H9 (cell line): ENCODE data around the gene MAGI3. TPM values are rescaled to one million over a fixed set of nuclear protein-coding genes. Genes with fewer than 3 reads are reported as not detected.
A peak's percentile ranks its signal among the peaks of the same experiment; 100 is the strongest.

ENCODE experiments used
- DNase-seq: peaks from one replicate; pipeline ENCODE4 v3.0.0-alpha.2; 2017
- H2AFZ ChIP-seq: one replicate; pipeline ENCODE4 v1.6.1; 2013; ENCODE audit warnings: mild to moderate bottlenecking, low read length, control low read depth, moderate library complexity
- H2AK5ac ChIP-seq: 2 replicates; pipeline ENCODE4 v1.6.1; 2013; ENCODE audit warnings: low read length, control low read depth, mixed read lengths; ENCODE audit not compliant: insufficient read length
- H2BK120ac ChIP-seq: one replicate; pipeline ENCODE4 v1.6.1; 2013; ENCODE audit warnings: low read depth, mild to moderate bottlenecking, low read length, control low read depth, inconsistent platforms; ENCODE audit not compliant: poor library complexity, severe bottlenecking
- H2BK12ac ChIP-seq: 2 replicates; pipeline ENCODE4 v1.6.1; 2013; ENCODE audit warnings: low read length, control low read depth, mixed read lengths, low read depth; ENCODE audit not compliant: insufficient read length
- H2BK15ac ChIP-seq: 2 replicates; pipeline ENCODE4 v1.6.1; 2013; ENCODE audit warnings: low read depth, low read length, control low read depth
- H2BK20ac ChIP-seq: one replicate; pipeline ENCODE4 v1.6.1; 2013; ENCODE audit warnings: low read depth, mild to moderate bottlenecking, low read length, control low read depth, inconsistent platforms; ENCODE audit not compliant: poor library complexity, severe bottlenecking
- H2BK5ac ChIP-seq: 2 replicates; pipeline ENCODE4 v1.6.1; 2013; ENCODE audit warnings: low read length, control low read depth, mixed read lengths; ENCODE audit not compliant: insufficient read length
- H3K14ac ChIP-seq: 2 replicates; pipeline ENCODE4 v1.6.1; 2013; ENCODE audit warnings: low read length, control low read depth; ENCODE audit not compliant: insufficient read depth
- H3K18ac ChIP-seq: 2 replicates; pipeline ENCODE4 v1.6.1; 2013; ENCODE audit warnings: low read depth, mild to moderate bottlenecking, mixed read lengths, low read length, control low read depth; ENCODE audit not compliant: insufficient read length
- H3K23ac ChIP-seq: 2 replicates; pipeline ENCODE4 v1.6.1; 2013; ENCODE audit warnings: low read length, control low read depth, mixed read lengths, low read depth; ENCODE audit not compliant: insufficient read length
- H3K23me2 ChIP-seq: 2 replicates; pipeline ENCODE4 v1.6.1; 2013; ENCODE audit warnings: low read depth, mild to moderate bottlenecking, mixed read lengths, low read length, control low read depth; ENCODE audit not compliant: insufficient read length, poor library complexity, severe bottlenecking
- H3K27ac ChIP-seq: 2 replicates; pipeline ENCODE4 v1.5.1; 2013; ENCODE audit warnings: low read length, control low read depth, mixed read lengths, low read depth; ENCODE audit not compliant: insufficient read length
- H3K27me3 ChIP-seq: 2 replicates; pipeline ENCODE4 v1.6.1; 2013; ENCODE audit warnings: low read length, control low read depth, inconsistent platforms; ENCODE audit not compliant: insufficient read depth
- H3K4ac ChIP-seq: 2 replicates; pipeline ENCODE4 v1.6.1; 2013; ENCODE audit warnings: low read depth, mild to moderate bottlenecking, control low read depth, inconsistent platforms, low read length, moderate library complexity
- H3K4me1 ChIP-seq: 2 replicates; pipeline ENCODE4 v1.6.1; 2013; ENCODE audit warnings: low read length, control low read depth, inconsistent platforms; ENCODE audit not compliant: insufficient read depth
- H3K4me2 ChIP-seq: 2 replicates; pipeline ENCODE4 v1.6.1; 2013; ENCODE audit warnings: low read length, control low read depth, mixed read lengths; ENCODE audit not compliant: insufficient read length, insufficient read depth
- H3K56ac ChIP-seq: 2 replicates; pipeline ENCODE4 v1.6.1; 2013; ENCODE audit warnings: low read depth, mild to moderate bottlenecking, mixed read lengths, low read length, control low read depth; ENCODE audit not compliant: insufficient read length
- H3K79me1 ChIP-seq: 2 replicates; pipeline ENCODE4 v1.6.1; 2013; ENCODE audit warnings: low read depth, mild to moderate bottlenecking, moderate library complexity, low read length, control low read depth, inconsistent platforms; ENCODE audit not compliant: insufficient read depth, poor library complexity, severe bottlenecking
- H3K79me2 ChIP-seq: 2 replicates; pipeline ENCODE4 v1.6.1; 2013; ENCODE audit warnings: low read length, control low read depth, inconsistent platforms; ENCODE audit not compliant: insufficient read depth
- H3K9ac ChIP-seq: 2 replicates; pipeline ENCODE4 v1.6.1; 2013; ENCODE audit warnings: low read length, control low read depth, mixed read lengths; ENCODE audit not compliant: insufficient read length; ENCODE audit errors: extremely low read depth
- H3K9me3 ChIP-seq: one replicate; pipeline ENCODE4 v1.6.1; 2013; ENCODE audit warnings: low read depth, low read length, inconsistent platforms; ENCODE audit not compliant: control insufficient read depth
- H3T11ph ChIP-seq: one replicate; pipeline ENCODE4 v1.6.1; 2013; ENCODE audit warnings: mild to moderate bottlenecking, low read length, control low read depth, inconsistent platforms
- H4K20me1 ChIP-seq: one replicate; pipeline ENCODE4 v1.6.1; 2013; ENCODE audit not compliant: control insufficient read depth, insufficient read length, insufficient read depth
- H4K5ac ChIP-seq: 2 replicates; pipeline ENCODE4 v1.6.1; 2013; ENCODE audit warnings: low read depth, mild to moderate bottlenecking, mixed read lengths, low read length, control low read depth; ENCODE audit not compliant: insufficient read length
- H4K8ac ChIP-seq: replicated peaks from 2 replicates; pipeline ENCODE4 v1.6.1; 2013; ENCODE audit warnings: low read length, control low read depth, mixed read lengths, low read depth; ENCODE audit not compliant: insufficient read length
- H4K91ac ChIP-seq: 2 replicates; pipeline ENCODE4 v1.6.1; 2013; ENCODE audit warnings: low read depth, mild to moderate bottlenecking, moderate library complexity, mixed read lengths, low read length, control low read depth; ENCODE audit not compliant: insufficient read length
- H3K27ac Mint-ChIP-seq, 3 experiments: 2 replicates in 2 of 3; 3 replicates in 1 of 3; pipeline ENCODE4 v1.8.0; 2020 to 2021; ENCODE audit warnings: mixed read lengths in 3 of 3, mild to moderate bottlenecking in 1 of 3, moderate library complexity in 1 of 3
- H3K27me3 Mint-ChIP-seq: 2 replicates; pipeline ENCODE4 v1.8.0; 2021; ENCODE audit warnings: low read depth, mild to moderate bottlenecking, moderate library complexity, mixed read lengths
- H3K36me3 Mint-ChIP-seq, 3 experiments: 2 replicates in 2 of 3; 3 replicates in 1 of 3; pipeline ENCODE4 v1.8.0; 2020 to 2021; ENCODE audit warnings: low read depth in 3 of 3, mixed read lengths in 3 of 3; ENCODE audit not compliant: insufficient read depth in 1 of 3
- H3K4me1 Mint-ChIP-seq, 2 experiments: 2 replicates each; pipeline ENCODE4 v1.8.0; 2020; ENCODE audit warnings: mixed read lengths in 2 of 2
- H3K4me3 Mint-ChIP-seq, 2 experiments: 2 replicates in 1 of 2; 3 replicates in 1 of 2; pipeline ENCODE4 v1.8.0; 2020 to 2021; ENCODE audit warnings: mild to moderate bottlenecking in 2 of 2, mixed read lengths in 2 of 2, moderate library complexity in 1 of 2
- H3K9me3 Mint-ChIP-seq, 2 experiments: 2 replicates in 1 of 2; 3 replicates in 1 of 2; pipeline ENCODE4 v1.8.0; 2020; ENCODE audit warnings: mild to moderate bottlenecking in 2 of 2, mixed read lengths in 2 of 2, moderate library complexity in 1 of 2
- WGBS: extraction: QIAGEN DNeasy Blood & Tissue Kit; methylation state at CpG from one replicate; pipeline ENCODE4 v1.1.7; 2013; ENCODE audit warnings: missing lambda C conversion rate, low lambda C conversion rate, mixed read lengths; ENCODE audit not compliant: insufficient read length; ENCODE audit errors: extremely low coverage; 5-methylcytosine and 5-hydroxymethylcytosine counted together
- total RNA-seq: library from RNA; stranded (reverse); gene quantifications from 2 replicates; pipeline ENCODE4 v1.2.1, GENCODE V29; 2021
- TF ChIP-seq, protein P1 (sequence below): fragments of 200-600 bp; sonication (generic); conservative IDR thresholded peaks from 3 replicates; pipeline ENCODE4 v1.8.0; 2021; ENCODE audit warnings: antibody characterized with exemption, mild to moderate bottlenecking

The MAGI3 gene
- total RNA-seq, 1 experiment from 2014 or later, result 8.2 TPM

DNA sequence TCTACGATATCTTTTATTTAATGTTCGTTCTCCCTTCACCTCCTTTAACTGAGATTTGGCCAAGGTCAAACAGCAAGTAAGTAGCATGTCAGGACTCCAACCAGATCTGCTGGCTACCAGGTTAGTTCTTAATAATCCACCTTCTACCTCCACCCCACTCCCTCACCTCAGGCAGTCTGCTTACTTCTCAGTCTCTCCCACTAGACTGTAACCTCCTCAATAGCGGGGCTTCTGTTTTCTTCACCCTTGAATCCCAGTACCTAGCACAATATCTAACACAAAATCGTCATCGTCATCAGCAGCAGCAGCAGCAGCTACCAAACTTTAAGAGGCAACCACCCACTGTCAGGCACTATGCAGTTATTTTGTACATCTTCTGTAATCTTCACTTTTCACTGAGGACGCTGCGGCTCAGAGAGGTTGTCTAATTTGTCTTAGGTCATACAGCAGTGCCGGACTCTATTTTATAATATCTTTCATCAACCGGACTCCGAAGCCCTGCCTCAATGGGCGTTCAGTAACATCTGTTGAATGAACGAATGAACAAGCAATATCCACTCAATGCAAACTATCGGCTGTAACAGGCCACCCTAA lies 859 bp upstream of the MAGI3 start:
- H3K27ac ChIP-seq, result no peak overlapping the region
- no peak overlapping the region for H2AK5ac ChIP-seq
- no peak overlapping the region for H2BK15ac ChIP-seq
- H3K27me3 Mint-ChIP-seq, result peaks cover 11% of the 10 kb centered on the region
- DNase-seq, result no peak
- peaks cover 26 to 27% of the 10 kb centered on the region in 2 experiments for H3K4me1 Mint-ChIP-seq
- peaks cover 0 to 5% of the 10 kb centered on the region in 2 experiments; a peak in 2 of 5 replicates for H3K9me3 Mint-ChIP-seq
- no peak overlapping the region for H3K56ac ChIP-seq
- no peaks in the 10 kb centered on the region for H3K79me2 ChIP-seq
- H2BK5ac ChIP-seq, result no peak overlapping the region
- no peak overlapping the region for H3K14ac ChIP-seq
- peaks cover 3% of the 10 kb centered on the region; the same call in 1 of the 2 replicates for H3K4me1 ChIP-seq
- no peaks in the 10 kb centered on the region for H3K79me1 ChIP-seq
- peak overlapping the region; percentile 85 to 89 for H3K4me3 Mint-ChIP-seq
- H3K36me3 Mint-ChIP-seq, result peaks cover 0 to 4% (median 2%) of the 10 kb centered on the region in 3 experiments; a peak in 2 of 7 replicates
- peak overlapping the region in 1 of 3 experiments; percentile 13; a peak in 3 of 7 replicates for H3K27ac Mint-ChIP-seq
- no CpG with 5 or more reads among the region's 13 CpGs for WGBS
- no peak overlapping the region for H4K91ac ChIP-seq
- H3K18ac ChIP-seq, result no peak overlapping the region
- TF ChIP-seq, protein P1, sequence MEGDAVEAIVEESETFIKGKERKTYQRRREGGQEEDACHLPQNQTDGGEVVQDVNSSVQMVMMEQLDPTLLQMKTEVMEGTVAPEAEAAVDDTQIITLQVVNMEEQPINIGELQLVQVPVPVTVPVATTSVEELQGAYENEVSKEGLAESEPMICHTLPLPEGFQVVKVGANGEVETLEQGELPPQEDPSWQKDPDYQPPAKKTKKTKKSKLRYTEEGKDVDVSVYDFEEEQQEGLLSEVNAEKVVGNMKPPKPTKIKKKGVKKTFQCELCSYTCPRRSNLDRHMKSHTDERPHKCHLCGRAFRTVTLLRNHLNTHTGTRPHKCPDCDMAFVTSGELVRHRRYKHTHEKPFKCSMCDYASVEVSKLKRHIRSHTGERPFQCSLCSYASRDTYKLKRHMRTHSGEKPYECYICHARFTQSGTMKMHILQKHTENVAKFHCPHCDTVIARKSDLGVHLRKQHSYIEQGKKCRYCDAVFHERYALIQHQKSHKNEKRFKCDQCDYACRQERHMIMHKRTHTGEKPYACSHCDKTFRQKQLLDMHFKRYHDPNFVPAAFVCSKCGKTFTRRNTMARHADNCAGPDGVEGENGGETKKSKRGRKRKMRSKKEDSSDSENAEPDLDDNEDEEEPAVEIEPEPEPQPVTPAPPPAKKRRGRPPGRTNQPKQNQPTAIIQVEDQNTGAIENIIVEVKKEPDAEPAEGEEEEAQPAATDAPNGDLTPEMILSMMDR, result no peak
- peaks cover 18% of the 10 kb centered on the region for H3K23me2 ChIP-seq
- no peak overlapping the region for H4K5ac ChIP-seq
- no peak overlapping the region for H3T11ph ChIP-seq
- no peak overlapping the region for H2BK20ac ChIP-seq
- H3K4ac ChIP-seq, result no peak overlapping the region
- no peak overlapping the region for H4K8ac ChIP-seq
- H2AFZ ChIP-seq, result peak overlapping the region; percentile 11
- H4K20me1 ChIP-seq, result no peaks in the 10 kb centered on the region
- no peaks in the 10 kb centered on the region for H3K9me3 ChIP-seq
- H3K4me2 ChIP-seq, result peak overlapping the region; percentile 81
- peaks cover 2% of the 10 kb centered on the region; the same call in 1 of the 2 replicates for H3K27me3 ChIP-seq
- no peak overlapping the region for H2BK120ac ChIP-seq
- H2BK12ac ChIP-seq, result no peak overlapping the region
- H3K9ac ChIP-seq, result peak overlapping the region; percentile 27
- H3K23ac ChIP-seq, result no peak overlapping the region
